ENCODE results near the gene PSG7. TPM values are rescaled to one million over a fixed set of nuclear protein-coding genes. Genes with fewer than 3 reads are reported as not detected.
"Not testable (repeated sequence)": the region's sequence is repeated elsewhere in the genome, so short reads cannot be mapped to it uniquely, and the experiment has no call there.

PSG7 gene
- total and polyA plus RNA-seq, 2 donors (not counting 1 experiment from before 2014, with no cell fraction given), result 0.66 TPM; not detected in 1

DNA sequence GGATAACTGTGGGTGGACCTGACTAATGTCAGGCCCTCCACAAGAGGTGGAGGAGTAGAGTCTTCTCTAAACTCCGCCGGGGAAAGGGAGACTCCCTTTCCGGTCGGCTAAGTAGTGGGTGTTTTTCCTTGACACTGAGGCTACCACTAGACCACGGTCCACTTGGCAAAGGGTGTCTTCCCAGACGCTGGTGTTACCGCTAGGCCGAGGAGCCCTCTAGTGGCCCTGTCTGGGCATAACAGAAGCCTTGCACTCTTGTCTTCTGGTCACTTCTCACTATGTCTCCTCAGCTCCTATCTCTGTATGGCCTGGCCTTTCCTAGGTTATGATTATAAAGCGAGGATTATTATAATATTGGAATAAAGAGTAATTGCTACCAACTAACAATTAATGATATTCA lies 13.9 kb downstream of the PSG7 start:
- peak; percentile 63 to 74 for TF ChIP-seq CTCF (conservative IDR thresholded peaks at IDR 0.05 in 1 of 2, IDR thresholded peaks at IDR 0.05 in 1 of 2; ENCODE audit: low read depth in 1 of 2, low read length in 2 of 2)
- H3K36me3 ChIP-seq (ENCODE audit: control insufficient read depth, insufficient read depth, low read length), result not testable (repeated sequence)

GRCh38 chr19:42920971-42921370 lies 16.0 kb downstream of the PSG7 start:
- not testable (repeated sequence) for H3K27me3 ChIP-seq (ENCODE audit: control insufficient read depth, insufficient read depth, low read length); H3K9me3 ChIP-seq (ENCODE audit: control insufficient read depth, insufficient read depth, low read depth, low read length); DNase-seq (ENCODE audit: low read depth in 2 of 2); H3K4me2 ChIP-seq (ENCODE audit: extremely low read depth, insufficient read depth, low read length); H3K27ac ChIP-seq (ENCODE audit: insufficient read depth, low read length); H3K36me3 ChIP-seq (ENCODE audit: control insufficient read depth, insufficient read depth, low read length); H4K20me1 ChIP-seq (ENCODE audit: control insufficient read depth, extremely low read depth, insufficient read depth, low read length); H2AFZ ChIP-seq (ENCODE audit: low read length); H3K9ac ChIP-seq (ENCODE audit: insufficient read depth, low read length); H3K79me2 ChIP-seq (ENCODE audit: control insufficient read depth, insufficient read depth, low read length); H3K4me3 ChIP-seq (replicated peaks in 1 of 4; ENCODE audit: control extremely low read depth in 1 of 4, insufficient read depth in 1 of 4, low read depth in 3 of 4, low read length in 4 of 4); H3K4me1 ChIP-seq (ENCODE audit: control insufficient read depth, extremely low read depth, insufficient read depth, low read length)

More for the DNA sequence above, 13.9 kb downstream of the PSG7 start:
- not testable (repeated sequence) for H4K20me1 ChIP-seq (ENCODE audit: control insufficient read depth, extremely low read depth, insufficient read depth, low read length); H3K27me3 ChIP-seq (ENCODE audit: control insufficient read depth, insufficient read depth, low read length); H3K9ac ChIP-seq (ENCODE audit: insufficient read depth, low read length); H3K9me3 ChIP-seq (ENCODE audit: control insufficient read depth, insufficient read depth, low read depth, low read length); H3K4me1 ChIP-seq (ENCODE audit: control insufficient read depth, extremely low read depth, insufficient read depth, low read length); H3K4me2 ChIP-seq (ENCODE audit: extremely low read depth, insufficient read depth, low read length); H3K27ac ChIP-seq (ENCODE audit: insufficient read depth, low read length); H3K4me3 ChIP-seq (replicated peaks in 1 of 4; ENCODE audit: control extremely low read depth in 1 of 4, insufficient read depth in 1 of 4, low read depth in 3 of 4, low read length in 4 of 4); H2AFZ ChIP-seq (ENCODE audit: low read length); H3K79me2 ChIP-seq (ENCODE audit: control insufficient read depth, insufficient read depth, low read length)
- DNase-seq (ENCODE audit: low read depth in 2 of 2), result peak; percentile 38 to 58

GRCh38 chr19:42919757-42920079 lies 17.3 kb downstream of the PSG7 start:
- no peak overlapping the region for H3K4me3 ChIP-seq (replicated peaks in 1 of 4; ENCODE audit: control extremely low read depth in 1 of 4, insufficient read depth in 1 of 4, low read depth in 3 of 4, low read length in 4 of 4)
- no peak overlapping the region for H3K27ac ChIP-seq (ENCODE audit: insufficient read depth, low read length)
- H2AFZ ChIP-seq (ENCODE audit: low read length), result no peak overlapping the region
- H3K79me2 ChIP-seq (ENCODE audit: control insufficient read depth, insufficient read depth, low read length), result no peaks in the 10 kb centered on the region
- H4K20me1 ChIP-seq (ENCODE audit: control insufficient read depth, extremely low read depth, insufficient read depth, low read length), result no peaks in the 10 kb centered on the region
- H3K4me1 ChIP-seq (ENCODE audit: control insufficient read depth, extremely low read depth, insufficient read depth, low read length), result no peaks in the 10 kb centered on the region
- H3K27me3 ChIP-seq (ENCODE audit: control insufficient read depth, insufficient read depth, low read length), result no peaks in the 10 kb centered on the region
- H3K36me3 ChIP-seq (ENCODE audit: control insufficient read depth, insufficient read depth, low read length), result no peaks in the 10 kb centered on the region
- no peak for DNase-seq (ENCODE audit: low read depth in 2 of 2)
- TF ChIP-seq EZH2 (IDR thresholded peaks at IDR 0.05; ENCODE audit: low read length, missing control alignments) (no peak), CTCF (conservative IDR thresholded peaks at IDR 0.05 in 1 of 2, IDR thresholded peaks at IDR 0.05 in 1 of 2; ENCODE audit: low read depth in 1 of 2, low read length in 2 of 2) (no peak)
- H3K9ac ChIP-seq (ENCODE audit: insufficient read depth, low read length), result no peak overlapping the region
- no peak overlapping the region for H3K4me2 ChIP-seq (ENCODE audit: extremely low read depth, insufficient read depth, low read length)
- H3K9me3 ChIP-seq (ENCODE audit: control insufficient read depth, insufficient read depth, low read depth, low read length), result no peaks in the 10 kb centered on the region
